GM18517 (cell line): ENCODE measurements around the gene CKLF.
A peak's percentile ranks its signal among the peaks of the same experiment; 100 is the strongest.

ENCODE experiments used
- ATAC-seq: cut with Tn5 transposase; IDR thresholded peaks from one replicate; pipeline ENCODE4 v1.9.1; 2021; ENCODE audit warnings: mild to moderate bottlenecking, moderate library complexity; ENCODE audit not compliant: unreplicated experiment

Gene CKLF

DNA sequence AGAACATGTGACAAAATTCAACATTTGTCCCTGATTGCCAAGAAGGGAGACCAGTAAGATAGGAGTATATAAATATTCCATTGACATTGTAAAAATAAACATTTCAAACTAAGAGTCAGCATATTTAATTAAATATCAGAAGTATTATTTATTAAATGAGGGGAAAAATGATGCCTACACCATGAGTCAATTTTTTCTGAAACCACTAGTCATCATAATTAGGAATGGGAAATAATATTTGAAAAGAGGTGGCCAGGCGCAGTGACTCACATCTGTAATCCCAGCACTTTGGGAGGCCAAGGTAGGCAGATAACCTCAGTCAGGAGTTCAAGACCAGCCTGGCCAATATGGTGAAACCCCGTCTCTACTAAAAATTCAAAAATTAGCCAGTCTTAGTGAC, 16.0 kb downstream of the CKLF start:
- ATAC-seq: no peak

DNA sequence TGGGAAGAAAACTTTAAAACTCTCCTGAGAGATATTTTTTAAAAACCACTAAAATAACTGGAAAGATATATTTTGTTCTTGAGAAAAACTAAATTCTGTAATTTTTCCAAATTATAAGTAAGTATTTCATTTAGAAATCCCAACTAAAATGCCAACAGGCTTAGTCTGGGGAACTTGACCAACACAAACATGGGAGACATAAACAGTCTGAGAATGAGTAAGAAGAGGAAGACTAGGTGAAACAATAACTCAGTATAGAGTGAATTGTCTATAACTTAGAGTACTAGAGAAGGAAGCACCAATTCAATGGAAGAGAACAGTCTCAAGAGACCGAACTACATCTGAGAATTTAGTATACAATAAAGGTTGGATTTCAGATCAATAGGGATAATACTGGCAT, 16.8 kb downstream of the CKLF start:
- ATAC-seq: no peak

DNA sequence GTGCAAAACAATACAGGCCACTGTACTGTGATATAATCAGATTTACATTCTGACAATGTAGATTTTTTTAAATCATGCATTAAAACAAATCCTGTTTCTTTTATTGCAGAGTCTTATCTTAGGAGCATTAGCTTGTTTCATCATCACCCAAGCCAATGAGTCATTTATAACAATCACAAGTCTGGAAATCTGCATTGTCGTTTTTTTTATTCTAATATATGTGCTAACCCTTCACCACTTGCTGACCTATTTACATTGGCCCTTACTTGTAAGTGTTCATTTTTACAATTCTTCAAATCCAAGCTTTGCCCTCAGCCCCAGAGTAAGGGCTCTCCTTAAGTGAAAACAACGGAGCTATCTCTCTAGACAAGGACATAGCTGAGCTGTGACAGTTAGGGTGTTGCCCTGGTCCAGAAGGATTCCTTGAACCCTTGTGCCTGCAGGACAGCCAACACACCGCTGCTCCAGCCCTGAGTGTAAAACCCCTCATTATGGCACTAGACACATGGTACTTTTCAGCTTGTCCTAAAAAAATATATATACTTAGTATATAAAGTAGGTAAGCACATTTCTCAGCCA, 17.5 kb downstream of the CKLF start:
- no peak for ATAC-seq

DNA sequence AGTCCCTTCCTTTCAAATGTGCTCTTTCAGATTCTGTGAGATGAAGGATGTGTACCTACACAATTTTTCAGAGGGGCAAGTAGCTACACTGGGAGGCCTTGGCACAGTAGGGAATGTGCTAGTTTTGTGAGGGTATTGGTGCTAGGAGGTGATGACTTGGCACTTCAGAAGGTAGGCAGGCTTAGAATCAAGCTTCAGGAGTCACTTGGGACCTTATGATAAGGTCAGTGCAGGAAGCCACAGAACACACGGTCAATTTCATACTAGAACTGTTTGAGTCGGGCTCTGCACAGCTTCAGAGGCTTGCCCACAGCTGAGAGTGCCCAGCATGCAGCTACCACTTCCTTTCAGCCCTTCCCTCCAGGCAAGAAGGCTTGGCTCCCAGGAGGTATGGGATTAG, 20.0 kb downstream of the CKLF start:
- no peak for ATAC-seq

DNA sequence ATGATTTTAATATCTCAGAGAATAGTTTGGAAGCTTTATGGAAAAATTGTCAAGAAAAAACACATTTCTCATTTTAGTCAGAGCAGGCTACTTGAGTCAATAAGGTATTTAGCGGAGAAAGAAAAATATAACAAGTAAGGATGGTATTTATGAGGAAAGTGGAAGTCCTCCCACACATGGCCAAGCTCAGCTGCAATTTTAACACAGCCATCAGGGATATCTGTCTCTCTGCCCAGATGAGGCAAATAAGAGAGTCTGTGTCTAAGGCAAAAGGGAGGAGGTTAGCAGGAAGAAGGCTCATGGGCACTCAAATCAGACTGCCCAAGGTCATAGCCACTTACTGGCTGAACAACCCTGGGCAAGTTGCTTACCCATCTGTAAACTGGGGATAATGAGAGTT, 21.7 kb downstream of the CKLF start:
- no peak for ATAC-seq

DNA sequence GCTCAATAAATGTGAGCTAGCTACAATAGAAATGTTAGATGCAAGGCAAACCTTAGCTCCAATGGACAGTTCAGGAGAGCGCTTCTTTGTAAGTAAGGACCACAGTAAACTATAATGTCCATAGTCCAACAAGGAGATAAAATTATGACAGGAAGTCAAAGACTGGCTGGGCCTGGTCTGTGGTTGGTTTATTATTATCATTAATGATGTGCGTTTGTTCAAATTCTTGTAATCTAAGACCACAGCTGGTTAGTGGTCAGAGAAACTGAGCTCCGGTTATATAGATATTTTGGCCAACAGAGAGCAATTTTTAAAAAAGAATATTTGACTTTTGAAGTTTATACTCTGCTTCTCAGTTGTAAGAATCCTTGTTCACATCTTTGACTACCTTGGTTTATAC, 22.2 kb downstream of the CKLF start:
- no peak for ATAC-seq

DNA sequence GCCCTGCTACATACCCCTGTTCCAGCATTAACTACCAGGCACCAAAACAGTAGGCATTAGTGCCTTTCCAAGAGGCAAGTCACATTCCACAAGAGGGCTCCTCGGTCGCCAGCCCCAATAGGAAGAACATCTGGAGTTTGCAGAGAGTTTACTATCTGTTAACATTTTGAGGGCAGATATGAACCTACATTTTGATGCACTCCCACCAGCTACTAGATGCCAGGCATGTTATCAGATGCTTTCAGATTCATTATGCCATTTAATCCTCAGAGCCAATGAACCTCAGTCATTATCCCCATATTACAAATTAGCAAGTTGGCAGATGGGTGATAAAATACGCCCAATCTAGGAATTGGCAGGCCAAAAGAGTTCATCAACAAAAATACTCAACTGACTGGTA, 22.7 kb downstream of the CKLF start:
- no peak for ATAC-seq

DNA sequence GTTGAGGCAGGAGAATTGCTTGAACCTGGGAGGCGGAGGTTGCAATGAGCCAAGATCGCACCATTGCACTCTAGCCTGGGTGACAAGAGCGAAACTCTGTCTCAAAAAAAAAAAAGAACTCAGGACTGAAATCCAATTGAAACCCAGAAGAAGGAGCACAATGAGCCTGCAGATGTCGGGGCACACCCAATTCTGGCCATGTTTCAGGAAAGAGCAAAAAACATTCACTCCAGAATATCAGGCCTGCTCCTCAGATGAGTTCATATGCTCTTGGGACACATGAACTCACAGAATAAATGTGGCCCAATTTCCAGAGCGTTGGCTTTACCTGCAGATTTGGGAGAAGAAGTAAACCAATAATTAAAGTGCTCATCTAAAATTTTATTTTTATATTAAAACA, 23.9 kb downstream of the CKLF start:
- no peak for ATAC-seq

DNA sequence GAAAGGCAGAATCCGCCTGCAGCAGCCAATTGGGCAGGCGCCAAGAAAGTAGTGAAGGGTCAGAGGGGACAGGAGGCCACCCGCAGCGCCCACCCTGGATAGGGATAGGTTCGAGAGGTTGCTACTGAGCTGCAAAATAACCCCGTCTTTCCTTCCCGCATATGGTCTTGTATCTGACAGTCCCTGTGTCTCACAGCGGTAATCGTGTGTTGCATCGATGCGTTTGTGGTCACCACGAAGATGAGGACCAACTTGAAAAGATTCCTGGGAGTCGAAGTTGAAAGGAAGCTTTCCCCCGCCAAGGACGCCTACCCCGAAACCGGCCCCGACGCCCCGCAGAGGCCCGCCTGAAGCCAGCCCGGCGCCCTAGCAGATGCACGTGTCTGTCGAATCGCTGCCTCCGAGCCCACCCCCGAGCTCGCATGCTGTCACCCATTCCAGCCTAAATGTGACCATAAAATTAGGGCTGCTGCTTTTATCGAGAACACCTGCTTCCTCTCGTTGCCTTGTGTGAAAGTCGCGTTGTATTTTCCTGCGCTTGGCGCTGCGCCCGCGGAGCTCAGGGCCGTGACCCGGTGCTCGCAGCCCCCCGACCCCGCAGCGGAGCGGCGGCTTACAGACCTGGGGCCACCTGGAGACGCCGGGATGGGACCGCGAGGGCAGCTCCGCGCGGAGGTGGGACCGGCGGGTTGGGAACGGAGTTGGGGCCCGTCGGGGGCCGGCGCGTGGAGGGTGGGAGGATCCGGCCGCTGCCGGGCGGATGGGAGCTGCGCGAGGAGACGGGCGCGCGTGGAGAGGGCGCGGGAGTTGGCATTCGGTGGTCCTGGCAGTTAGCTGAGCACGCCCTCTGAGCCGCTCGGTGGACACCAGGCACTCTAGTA, 26.5 kb downstream of the CKLF start, which contains the start of gene CMTM2:
Gene CMTM2 (plus strand): TSS at position 813 of the 881 bp plus-strand sequence. CDS start 145 bp downstream, outside the sequence.
- no peak for ATAC-seq

DNA sequence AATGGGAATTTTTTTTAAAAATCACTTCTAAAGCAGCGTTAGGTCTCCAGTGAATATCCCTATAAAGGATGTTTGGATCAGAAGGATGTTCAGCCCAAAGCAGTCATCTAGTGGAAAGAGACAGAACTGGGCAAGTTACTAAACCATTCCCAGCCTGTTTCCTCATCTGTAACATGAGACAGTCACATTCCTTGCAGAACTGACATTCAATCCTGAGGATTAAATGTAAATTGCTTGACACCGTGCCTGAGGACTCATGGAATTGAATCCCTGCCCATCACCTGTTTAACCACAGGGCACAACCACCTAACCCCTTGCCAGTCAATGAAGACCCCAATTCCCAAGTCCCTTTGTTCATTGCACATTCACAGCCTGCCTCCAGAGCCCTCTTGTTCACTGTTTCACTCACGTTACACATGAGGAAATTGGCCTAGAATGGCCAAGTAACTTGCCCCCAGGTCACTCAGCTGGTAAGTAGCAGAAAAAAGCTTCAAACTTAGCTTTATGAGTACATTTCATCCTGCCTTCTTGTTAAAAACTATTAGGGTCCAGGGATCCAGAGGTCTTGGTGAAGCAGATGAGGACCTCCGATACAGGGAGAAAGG, 28.3 kb downstream of the CKLF start:
- ATAC-seq: no peak

DNA sequence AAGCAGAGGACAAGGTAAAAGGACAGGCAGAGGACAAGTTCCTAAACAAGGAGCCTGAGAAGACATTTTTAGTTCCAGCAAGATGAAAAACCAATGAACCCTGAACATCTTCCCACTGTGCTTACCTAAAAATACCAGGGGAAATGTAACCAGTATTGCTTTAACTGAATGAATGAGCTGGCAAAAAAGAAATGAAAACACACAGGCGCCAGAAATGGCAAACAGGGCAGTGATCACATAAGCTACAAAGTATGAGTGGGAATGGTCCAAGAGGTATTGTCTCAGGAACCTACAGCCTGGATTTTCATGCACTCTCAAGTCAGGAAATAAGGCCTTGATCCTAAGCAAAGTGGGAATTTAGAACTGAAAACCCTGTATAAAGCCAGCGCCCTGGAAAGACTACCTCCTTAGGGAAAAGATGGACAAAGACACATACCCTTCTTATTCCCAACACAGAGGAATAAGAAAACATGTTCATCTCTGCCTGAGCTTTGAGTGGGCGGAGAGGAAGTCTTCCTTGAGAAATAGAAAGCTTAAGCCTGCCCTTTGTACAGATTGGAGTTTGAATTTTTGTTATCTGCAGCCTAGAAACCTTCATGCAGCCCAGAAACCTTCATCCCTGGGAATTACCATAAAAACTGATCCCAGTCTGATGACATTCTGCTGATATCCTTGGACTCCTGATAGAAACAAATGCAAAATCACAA, 29.0 kb downstream of the CKLF start:
- ATAC-seq: no peak

DNA sequence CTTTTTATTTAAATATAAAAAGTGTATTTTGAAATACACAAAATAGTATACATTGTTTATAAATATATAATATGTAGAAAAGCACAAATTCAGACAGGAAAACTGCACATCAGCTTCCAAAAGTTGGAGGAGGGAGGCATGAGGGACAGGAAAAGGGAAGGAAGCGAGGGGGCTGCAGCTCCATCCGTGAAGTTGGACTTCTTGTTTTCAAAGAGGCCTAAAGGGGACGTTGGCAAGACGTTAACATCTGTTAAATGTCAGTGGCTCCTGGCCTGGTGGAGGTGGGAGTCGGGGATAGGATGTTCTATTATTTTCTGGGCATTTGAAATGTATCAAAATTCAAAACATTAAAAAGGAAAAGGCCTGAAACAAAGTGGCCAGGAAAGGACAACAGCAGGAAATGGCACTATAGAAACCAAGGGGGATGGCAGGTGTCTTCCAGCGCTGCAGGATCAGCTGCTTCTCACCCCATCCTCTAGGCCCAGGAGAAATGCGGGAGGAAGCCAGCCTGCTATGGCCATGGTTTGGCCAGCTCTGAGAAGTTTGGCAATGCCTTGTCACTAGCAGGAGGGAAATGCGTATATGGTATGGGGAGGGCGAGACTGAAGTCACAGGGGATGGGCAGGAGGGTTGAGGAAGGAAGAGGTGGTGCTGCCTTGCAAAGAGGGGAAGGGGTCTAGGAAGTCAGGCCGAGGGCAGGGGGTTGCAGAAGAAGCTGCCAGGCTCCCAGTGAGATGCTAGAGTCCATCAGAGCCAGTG, 33.3 kb downstream of the CKLF start:
- no peak for ATAC-seq

DNA sequence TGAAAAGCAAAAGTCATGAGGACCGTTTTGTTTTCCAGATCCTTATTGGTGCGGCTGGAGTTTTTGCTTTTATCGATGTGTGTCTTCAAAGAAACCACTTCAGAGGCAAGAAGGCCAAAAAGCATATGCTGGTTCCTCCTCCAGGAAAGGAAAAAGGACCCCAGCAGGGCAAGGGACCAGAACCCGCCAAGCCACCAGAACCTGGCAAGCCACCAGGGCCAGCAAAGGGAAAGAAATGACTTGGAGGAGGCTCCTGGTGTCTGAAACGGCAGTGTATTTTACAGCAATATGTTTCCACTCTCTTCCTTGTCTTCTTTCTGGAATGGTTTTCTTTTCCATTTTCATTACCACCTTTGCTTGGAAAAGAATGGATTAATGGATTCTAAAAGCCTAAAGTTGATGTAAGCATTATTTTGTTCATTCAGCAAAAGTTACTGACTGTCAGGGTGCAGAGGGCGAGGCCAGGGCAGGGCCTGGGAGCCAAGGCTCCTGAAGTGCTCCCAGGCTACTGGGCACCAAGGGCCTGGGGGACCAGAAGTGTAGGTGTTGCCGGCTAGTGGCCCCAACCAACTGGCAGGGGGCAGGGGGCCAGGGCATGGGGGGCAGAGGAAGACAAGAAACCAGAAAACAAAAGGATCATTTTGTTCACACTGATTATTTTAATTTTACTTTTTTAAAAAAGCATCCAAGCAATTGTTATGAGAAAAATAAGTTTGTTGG, 35.7 kb downstream of the CKLF start:
- ATAC-seq: no peak

DNA sequence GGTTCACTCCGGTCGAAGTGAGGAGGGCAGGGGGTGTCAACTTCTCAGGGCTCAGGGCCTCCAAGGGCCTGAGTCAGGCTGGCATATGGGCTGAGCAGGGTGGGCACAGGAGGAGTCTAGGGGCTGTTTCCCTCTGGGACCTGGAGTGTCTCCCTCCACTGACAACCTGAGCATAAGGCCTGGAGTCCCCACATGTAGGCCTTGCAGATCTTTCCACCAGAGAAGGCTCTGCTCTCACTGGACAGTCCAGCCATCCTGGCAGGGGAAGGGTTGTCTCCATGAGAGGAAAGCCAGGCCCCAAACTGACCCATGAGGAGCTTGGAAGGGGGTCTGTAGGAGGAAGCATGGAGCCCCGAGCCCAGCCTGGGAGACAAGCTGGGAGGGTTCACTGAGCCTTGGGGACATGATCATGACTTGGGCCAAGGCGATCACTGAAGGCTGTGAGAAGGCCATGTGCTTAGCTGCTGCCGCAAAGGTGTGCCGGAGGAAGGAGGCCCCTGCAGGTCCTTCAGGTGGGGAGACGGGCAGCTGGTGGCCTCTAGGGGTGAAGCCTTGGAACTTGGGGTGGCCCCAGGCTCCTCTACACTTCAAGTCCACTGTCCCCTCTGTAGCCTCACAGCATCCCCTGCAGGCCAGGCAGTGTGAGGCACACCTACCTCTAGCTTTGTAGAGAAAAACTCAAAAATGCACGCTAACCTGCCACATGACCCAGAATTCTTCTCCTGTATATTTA, 36.8 kb downstream of the CKLF start:
- peak; percentile 71 for ATAC-seq

DNA sequence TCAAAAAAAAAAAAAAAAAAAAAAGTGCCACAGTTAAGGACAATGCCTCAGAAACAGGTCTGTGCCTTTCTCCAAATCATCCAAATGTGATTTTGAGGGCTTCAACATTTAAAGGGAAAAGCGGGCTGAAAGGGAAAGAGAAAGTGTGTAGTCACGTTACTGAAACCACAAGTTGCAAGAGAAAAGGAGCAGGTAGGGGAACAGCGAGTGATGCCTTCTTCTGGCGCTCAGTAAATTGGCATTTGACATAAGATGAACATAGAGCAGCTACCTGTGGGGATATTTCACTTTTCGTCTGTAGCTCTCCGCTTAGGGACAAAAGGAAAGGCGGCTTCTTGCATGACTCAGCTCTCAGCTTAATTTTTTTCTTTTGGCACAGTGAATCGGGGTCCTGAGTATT, 37.9 kb downstream of the CKLF start:
- ATAC-seq: peak; percentile 59

DNA sequence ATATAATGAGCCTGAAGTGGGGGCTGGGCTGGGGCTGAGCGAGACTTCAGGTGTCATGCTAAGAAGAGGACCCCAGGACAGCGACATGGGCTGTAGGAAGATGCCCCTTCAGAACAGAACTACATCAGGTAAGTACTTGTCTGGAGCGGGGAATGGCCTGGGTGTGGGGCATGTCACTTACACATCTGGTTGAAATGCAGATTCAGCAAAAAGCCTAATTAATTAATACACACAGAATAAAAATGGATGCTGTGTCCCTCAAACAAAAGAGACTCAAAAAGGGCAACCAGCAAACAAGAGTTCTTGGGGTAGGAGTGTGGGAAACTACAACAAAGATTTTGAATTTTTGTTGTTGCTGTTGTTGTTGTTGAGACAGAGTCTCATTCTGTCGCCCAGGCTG, 38.6 kb downstream of the CKLF start:
- no peak for ATAC-seq

DNA sequence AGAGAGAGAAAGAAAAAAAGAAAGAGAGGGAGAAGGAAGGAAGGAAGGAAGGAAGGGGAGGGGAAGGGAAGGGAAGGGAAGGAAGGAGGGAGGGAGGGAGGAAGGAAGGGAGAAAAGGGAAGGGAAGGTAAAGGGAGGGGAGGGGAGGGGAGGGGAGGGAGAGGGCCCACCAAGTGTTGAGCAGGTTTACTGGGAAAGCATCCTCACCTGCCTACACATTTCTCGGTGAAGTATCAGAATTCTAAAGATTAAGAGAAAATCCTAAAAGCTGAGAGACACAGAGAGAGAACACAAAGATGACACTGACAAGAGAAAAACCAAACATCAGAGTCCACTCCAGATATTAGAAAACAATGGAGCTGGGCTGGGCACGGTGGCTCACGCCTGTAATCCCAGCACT, 39.9 kb downstream of the CKLF start:
- ATAC-seq: no peak

DNA sequence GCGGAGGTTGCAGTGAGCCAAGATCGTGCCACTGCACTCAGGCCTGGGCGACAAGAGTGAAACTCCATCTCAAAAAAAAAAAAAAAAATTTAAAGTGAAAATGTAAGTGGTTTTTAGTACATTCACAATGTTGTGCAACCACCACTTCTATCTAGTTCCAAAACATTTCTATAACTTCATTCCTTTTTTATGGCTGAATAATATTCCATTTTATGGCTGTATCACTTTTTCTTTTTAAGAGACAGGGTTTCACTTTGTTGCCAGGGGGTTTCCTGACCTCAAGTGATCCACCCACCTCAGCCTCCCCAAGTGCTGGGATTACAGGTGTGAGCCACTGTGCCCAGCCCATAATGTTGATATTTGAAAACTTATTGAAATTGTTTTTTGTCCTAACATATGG, 40.4 kb downstream of the CKLF start:
- no peak for ATAC-seq

DNA sequence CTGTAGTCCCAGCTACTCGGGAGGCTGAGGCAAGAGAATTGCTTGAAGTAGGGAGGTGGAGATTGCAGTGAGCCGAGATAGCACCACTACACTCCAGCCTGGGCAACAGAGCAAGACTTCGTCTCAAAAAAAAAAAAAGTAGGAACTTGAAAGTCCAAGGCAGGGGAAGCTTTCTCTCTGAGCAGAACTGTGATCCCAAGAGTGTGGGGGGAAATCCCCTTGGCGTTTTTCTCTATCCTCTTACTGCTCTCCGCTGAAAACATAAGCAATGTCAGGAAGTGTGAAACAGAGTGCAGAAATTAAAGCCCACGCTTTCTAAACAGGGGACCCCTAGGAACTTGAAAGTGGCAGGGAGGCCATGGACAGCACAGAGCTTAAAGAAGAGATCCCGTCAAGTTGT, 42.4 kb downstream of the CKLF start:
- ATAC-seq: no peak
